GM21515 (cell line): Measurements from ENCODE around the gene PDE1C.
"Not testable (repeated sequence)": the region's sequence is repeated elsewhere in the genome, so short reads cannot be mapped to it uniquely, and the experiment has no call there.

Source experiments
- ATAC-seq: cut with Tn5 transposase; IDR thresholded peaks from one replicate; pipeline ENCODE4 v1.9.1; 2021; ENCODE audit not compliant: unreplicated experiment

PDE1C gene

GRCh38 chr7:31856337-31856736 lies 213.9 kb downstream of the PDE1C start:
- no peak for ATAC-seq

DNA sequence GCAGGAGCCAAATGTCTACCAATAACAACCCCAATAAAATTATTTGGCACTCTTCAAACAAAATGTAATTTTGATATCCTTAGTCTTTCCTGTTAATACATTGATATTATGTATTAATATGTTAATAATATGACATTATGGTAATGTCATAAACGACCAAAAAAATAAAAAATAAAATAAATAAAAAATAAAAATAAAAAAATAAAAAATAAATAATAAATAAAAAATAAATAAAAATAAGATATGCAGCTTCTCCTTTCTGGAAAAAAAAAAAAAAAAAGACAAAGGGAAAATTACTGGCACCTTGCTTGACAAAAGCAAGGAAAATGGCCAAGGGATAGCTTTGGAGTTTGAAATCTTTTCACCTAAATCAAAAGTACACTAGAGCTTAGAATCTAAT lies 214.7 kb downstream of the PDE1C start:
- no peak for ATAC-seq

- no peak for ATAC-seq
Observed at GRCh38 chr7:31853380-31853779, 216.8 kb downstream of the PDE1C start.

GRCh38 chr7:31852462-31852861 lies 217.7 kb downstream of the PDE1C start:
- ATAC-seq = no peak

DNA sequence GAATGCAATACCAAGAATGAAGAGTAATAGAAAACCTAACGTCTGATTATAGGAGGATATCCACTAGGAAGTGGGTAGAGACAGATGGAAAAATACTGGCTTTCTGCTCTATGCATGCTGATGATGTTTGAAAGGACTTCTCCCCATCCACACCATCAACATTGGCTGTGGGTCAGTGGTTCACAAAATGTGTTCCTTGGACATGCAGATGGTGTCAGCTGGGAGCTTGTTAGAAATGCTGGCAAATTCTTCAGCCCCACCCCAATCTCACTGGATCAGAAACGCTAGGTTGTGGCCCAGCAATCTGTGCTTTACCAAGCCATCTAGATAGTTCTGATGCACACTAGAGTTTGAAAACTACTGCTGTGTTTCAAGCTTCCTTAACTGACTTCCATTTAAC lies 219.1 kb downstream of the PDE1C start:
- ATAC-seq = no peak

DNA sequence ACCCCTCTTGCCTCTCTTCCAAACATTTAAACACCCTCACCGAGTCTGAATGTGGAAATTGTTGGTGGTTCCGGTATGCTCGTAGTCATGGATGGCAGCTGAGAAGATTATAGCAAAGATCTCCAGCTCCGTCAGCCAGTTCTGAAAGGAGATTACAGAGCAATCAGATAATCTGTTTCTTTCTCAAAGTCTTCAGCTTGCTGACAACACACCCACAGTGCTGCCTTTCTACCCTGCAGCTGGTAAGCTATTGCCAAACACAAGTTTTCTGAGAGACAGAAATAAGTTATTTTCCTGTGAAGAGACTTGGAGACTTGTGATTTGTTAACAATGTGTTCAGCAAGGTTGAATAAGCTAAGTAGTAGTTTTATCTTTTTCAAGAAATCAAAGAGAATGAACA lies 219.6 kb downstream of the PDE1C start:
- no peak for ATAC-seq

DNA sequence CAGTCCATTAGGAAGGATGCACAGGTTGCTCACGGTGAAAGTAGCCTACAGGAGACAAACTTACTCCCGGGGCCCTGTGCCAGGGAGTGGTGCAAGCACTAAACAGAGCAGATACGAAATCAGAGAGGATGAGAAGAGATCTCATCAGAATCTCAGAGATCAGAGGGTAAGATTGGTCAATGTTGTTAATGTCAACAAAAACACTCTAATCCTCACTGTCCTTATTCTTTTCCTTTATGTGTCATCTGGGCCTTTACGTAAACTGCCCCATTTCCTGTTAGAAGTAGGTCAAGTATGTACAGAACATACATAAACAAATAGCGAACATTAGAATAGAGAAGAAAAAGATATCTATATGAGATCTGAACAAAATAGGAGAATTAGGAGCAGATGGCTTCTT lies 220.1 kb downstream of the PDE1C start:
- ATAC-seq = no peak

GRCh38 chr7:31835471-31835870 lies 234.7 kb downstream of the PDE1C start:
- ATAC-seq = no peak

DNA sequence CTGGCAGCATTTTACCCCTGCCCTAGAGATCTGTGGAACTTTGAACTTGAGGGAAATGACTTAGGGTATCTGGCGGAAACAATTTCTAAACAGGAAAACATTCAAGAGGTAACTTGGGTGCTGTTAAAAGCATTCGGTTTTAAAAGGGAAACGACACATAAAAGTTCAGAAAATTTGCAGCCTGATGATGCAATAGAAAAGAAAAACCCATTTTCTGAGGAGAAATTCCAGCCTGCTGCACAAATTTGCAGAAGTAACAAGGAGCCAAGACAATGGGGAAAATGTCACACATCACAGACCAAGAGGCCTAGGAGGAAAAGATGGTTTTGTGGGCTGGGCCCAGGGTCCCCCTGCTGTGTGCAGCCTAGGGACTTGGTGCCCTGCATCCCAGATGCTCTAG lies 236.6 kb downstream of the PDE1C start:
- not testable (repeated sequence) for ATAC-seq

DNA sequence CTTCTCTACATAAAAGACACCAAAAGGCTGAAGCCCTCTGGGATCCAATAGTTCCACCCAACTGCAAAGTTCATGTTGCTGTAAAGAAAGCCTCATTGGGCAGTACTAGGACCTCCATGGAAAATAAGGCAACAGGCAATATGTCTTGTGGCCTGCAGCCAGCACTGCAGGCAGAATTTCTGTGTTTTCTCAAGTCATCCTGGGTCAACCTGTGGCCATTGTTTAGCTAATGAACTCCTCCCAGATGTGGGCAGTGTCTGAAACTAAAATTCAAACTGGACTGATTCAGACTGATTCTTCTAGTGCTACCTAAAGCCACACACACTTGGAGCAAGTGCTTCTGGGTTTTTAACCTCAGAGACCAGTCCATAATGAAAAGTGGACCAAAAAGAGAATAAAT lies 241.7 kb downstream of the PDE1C start:
- no peak for ATAC-seq

- ATAC-seq = no peak
Observed at GRCh38 chr7:31825576-31825975, 244.6 kb downstream of the PDE1C start.

GRCh38 chr7:31819031-31819430 lies 251.2 kb downstream of the PDE1C start:
- ATAC-seq = no peak

- no peak for ATAC-seq
Observed at GRCh38 chr7:31816810-31817209, 253.4 kb downstream of the PDE1C start.

- ATAC-seq = no peak
Observed at GRCh38 chr7:31815796-31816195, 254.4 kb downstream of the PDE1C start.

GRCh38 chr7:31814187-31814586 lies 256.0 kb downstream of the PDE1C start:
- no peak for ATAC-seq

- ATAC-seq = peak; percentile 55
Observed at GRCh38 chr7:31811650-31812461, 258.4 kb downstream of the PDE1C start.

GRCh38 chr7:31805209-31805818 lies 264.9 kb downstream of the PDE1C start:
- peak; percentile 81 for ATAC-seq

GRCh38 chr7:31796375-31796774 lies 273.8 kb downstream of the PDE1C start:
- ATAC-seq = no peak

DNA sequence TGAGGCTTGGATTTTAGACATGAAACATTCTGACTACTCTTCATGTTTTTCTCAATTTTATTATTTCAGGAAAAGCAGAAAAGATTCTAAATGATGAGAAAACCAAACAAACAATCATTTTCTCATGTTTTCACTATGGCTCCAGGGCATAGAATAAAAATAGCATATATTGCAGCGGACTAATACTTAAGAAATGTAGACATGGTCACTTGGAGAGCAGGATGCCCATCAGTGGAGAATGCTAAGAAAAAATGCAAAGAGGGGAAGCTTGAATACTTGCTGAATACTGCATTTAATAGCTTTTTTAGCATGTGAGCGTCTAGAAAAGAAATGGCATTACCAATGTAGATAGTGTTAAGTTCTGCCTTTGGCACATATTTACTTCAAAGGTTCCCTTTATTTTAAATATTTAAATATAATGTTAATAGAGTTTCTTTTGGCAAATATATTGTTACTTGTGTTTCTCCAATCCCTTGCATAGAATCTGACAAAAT lies 275.3 kb downstream of the PDE1C start:
- no peak for ATAC-seq

DNA sequence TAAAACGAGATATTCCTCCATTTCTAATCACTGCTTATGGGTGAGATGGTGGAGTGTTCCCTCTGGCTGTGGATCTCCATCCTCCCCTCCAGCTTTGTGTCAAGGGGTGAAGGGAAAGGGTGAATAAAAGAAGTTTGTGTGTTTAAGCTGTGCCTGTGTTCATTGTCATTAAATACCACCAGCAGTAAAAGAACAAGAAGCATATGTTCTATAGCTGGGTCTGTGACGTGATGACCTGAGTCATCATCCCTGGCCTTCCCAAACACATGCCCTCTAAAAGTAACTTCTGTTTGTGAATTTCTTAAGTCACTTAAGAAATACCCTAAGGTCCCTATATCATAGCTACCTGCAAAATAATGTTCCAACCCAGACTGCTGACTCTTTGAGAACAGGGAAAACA lies 278.3 kb downstream of the PDE1C start:
- no peak for ATAC-seq

- ATAC-seq = no peak
Observed at GRCh38 chr7:31788883-31789680, 281.1 kb downstream of the PDE1C start.

- no peak for ATAC-seq
Observed at GRCh38 chr7:31788445-31788844, 281.8 kb downstream of the PDE1C start.
